ENCODE measurements around the gene KLHL4. TPM values are rescaled to one million over a fixed set of nuclear protein-coding genes. Genes with fewer than 3 reads are reported as not detected.
"Not testable (repeated sequence)": the region's sequence is repeated elsewhere in the genome, so short reads cannot be mapped to it uniquely, and the experiment has no call there.

The KLHL4 gene
- polyA plus RNA-seq (ENCODE audit: insufficient read length): 6.5 TPM
- long read RNA-seq, donor 1: 0 reads
- long read RNA-seq, donor 2: 0 reads
- long read RNA-seq, donor 3: 0 reads
- long read RNA-seq, donor 4: 0 reads
- long read RNA-seq, donor 5, full-length matches to known transcripts: 2 of 2 reads
- long read RNA-seq, donor 5, partial matches to known transcripts: 0 of 2 reads
- long read RNA-seq, donor 5, other reads (novel, unspliced or antisense): 0 of 2 reads
- long read RNA-seq, donor 6, full-length matches to known transcripts: 2 of 2 reads
- long read RNA-seq, donor 6, partial matches to known transcripts: 0 of 2 reads
- long read RNA-seq, donor 6, other reads (novel, unspliced or antisense): 0 of 2 reads
- long read RNA-seq, donor 7, full-length matches to known transcripts: 2 of 2 reads
- long read RNA-seq, donor 7, partial matches to known transcripts: 0 of 2 reads
- long read RNA-seq, donor 7, other reads (novel, unspliced or antisense): 0 of 2 reads
- long read RNA-seq, donor 8, full-length matches to known transcripts: 2 of 2 reads
- long read RNA-seq, donor 8, partial matches to known transcripts: 0 of 2 reads
- long read RNA-seq, donor 8, other reads (novel, unspliced or antisense): 0 of 2 reads

- peak; percentile 54 for DNase-seq
Observed at GRCh38 chrX:87517571-87518141, at the start of gene KLHL4. Gene KLHL4, plus strand, starts transcription at chrX:87517802. Its CDS starts 92 bp downstream, at chrX:87517894.

GRCh38 chrX:87468941-87469340, 48.7 kb upstream of the KLHL4 start:
- no peak for DNase-seq

GRCh38 chrX:87475793-87476192, 41.8 kb upstream of the KLHL4 start:
- no peak for DNase-seq

- not testable (repeated sequence) for DNase-seq
Observed at GRCh38 chrX:87478703-87479102, 38.9 kb upstream of the KLHL4 start.

- DNase-seq: no peak
Observed at GRCh38 chrX:87489071-87489470, 28.5 kb upstream of the KLHL4 start.

GRCh38 chrX:87515836-87516235, 1.8 kb upstream of the KLHL4 start:
- no peak for DNase-seq

- no peak for DNase-seq
Observed at GRCh38 chrX:87516717-87517121, 883 bp upstream of the KLHL4 start.

- DNase-seq: no peak
Observed at GRCh38 chrX:87518504-87518903, 902 bp downstream of the KLHL4 start.

- no peak for DNase-seq
Observed at GRCh38 chrX:87525771-87526229, 8.2 kb downstream of the KLHL4 start.

GRCh38 chrX:87526281-87526680, 8.7 kb downstream of the KLHL4 start:
- no peak for DNase-seq

- DNase-seq: no peak
Observed at GRCh38 chrX:87528487-87528886, 10.9 kb downstream of the KLHL4 start.

GRCh38 chrX:87571964-87572363, 54.4 kb downstream of the KLHL4 start:
- DNase-seq: no peak

GRCh38 chrX:87572901-87573300, 55.3 kb downstream of the KLHL4 start:
- no peak for DNase-seq

GRCh38 chrX:87578978-87579377, 61.4 kb downstream of the KLHL4 start:
- no peak for DNase-seq

GRCh38 chrX:87580862-87581261, 63.3 kb downstream of the KLHL4 start:
- DNase-seq: no peak

- no peak for DNase-seq
Observed at GRCh38 chrX:87582453-87582852, 64.9 kb downstream of the KLHL4 start.

- DNase-seq: no peak
Observed at GRCh38 chrX:87583679-87584078, 66.1 kb downstream of the KLHL4 start.

- no peak for DNase-seq
Observed at GRCh38 chrX:87616371-87616770, 98.8 kb downstream of the KLHL4 start.

GRCh38 chrX:87621697-87622096, 104.1 kb downstream of the KLHL4 start:
- DNase-seq: peak; percentile 24

- no peak for DNase-seq
Observed at GRCh38 chrX:87626996-87627395, 109.4 kb downstream of the KLHL4 start.

- no peak for DNase-seq
Observed at GRCh38 chrX:87634361-87634760, 116.8 kb downstream of the KLHL4 start.

- no peak for DNase-seq
Observed at GRCh38 chrX:87636533-87636932, 118.9 kb downstream of the KLHL4 start.

- not testable (repeated sequence) for DNase-seq
Observed at GRCh38 chrX:87641439-87641838, 123.8 kb downstream of the KLHL4 start.

Data from left kidney (tissue), 8 donors.